ENCODE data around the gene HTR1B.

DNA sequence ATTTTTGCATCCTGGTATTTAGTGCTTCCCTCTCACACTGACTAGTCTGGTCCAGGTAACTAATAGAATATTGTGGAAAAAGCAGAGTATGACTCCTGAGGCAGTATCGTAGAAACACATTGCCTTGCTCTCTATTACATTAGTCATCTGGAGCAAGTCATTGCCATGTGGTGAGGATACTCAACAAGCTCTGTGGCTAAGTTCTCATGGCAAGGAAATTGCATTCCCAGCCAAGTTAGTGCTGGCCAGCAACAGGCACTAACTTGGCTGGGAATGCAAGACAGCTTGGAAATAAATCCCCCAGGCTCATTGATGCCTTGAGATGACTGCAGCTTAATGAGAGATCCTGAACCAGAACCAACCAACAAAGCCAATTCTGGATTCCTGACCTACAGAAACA is 39.7 kb upstream of the HTR1B start:
- TF ChIP-seq POLR2AphosphoS5 (IDR thresholded peaks at IDR 0.05): no peak
- TF ChIP-seq, protein P1, sequence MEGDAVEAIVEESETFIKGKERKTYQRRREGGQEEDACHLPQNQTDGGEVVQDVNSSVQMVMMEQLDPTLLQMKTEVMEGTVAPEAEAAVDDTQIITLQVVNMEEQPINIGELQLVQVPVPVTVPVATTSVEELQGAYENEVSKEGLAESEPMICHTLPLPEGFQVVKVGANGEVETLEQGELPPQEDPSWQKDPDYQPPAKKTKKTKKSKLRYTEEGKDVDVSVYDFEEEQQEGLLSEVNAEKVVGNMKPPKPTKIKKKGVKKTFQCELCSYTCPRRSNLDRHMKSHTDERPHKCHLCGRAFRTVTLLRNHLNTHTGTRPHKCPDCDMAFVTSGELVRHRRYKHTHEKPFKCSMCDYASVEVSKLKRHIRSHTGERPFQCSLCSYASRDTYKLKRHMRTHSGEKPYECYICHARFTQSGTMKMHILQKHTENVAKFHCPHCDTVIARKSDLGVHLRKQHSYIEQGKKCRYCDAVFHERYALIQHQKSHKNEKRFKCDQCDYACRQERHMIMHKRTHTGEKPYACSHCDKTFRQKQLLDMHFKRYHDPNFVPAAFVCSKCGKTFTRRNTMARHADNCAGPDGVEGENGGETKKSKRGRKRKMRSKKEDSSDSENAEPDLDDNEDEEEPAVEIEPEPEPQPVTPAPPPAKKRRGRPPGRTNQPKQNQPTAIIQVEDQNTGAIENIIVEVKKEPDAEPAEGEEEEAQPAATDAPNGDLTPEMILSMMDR (IDR thresholded peaks at IDR 0.05; ENCODE audit: poor library complexity, severe bottlenecking): no peak
- TF ChIP-seq EZH2 (IDR thresholded peaks at IDR 0.05; ENCODE audit: borderline replicate concordance, insufficient read depth, low read length, poor library complexity, severe bottlenecking): no peak
- TF ChIP-seq, protein P2, sequence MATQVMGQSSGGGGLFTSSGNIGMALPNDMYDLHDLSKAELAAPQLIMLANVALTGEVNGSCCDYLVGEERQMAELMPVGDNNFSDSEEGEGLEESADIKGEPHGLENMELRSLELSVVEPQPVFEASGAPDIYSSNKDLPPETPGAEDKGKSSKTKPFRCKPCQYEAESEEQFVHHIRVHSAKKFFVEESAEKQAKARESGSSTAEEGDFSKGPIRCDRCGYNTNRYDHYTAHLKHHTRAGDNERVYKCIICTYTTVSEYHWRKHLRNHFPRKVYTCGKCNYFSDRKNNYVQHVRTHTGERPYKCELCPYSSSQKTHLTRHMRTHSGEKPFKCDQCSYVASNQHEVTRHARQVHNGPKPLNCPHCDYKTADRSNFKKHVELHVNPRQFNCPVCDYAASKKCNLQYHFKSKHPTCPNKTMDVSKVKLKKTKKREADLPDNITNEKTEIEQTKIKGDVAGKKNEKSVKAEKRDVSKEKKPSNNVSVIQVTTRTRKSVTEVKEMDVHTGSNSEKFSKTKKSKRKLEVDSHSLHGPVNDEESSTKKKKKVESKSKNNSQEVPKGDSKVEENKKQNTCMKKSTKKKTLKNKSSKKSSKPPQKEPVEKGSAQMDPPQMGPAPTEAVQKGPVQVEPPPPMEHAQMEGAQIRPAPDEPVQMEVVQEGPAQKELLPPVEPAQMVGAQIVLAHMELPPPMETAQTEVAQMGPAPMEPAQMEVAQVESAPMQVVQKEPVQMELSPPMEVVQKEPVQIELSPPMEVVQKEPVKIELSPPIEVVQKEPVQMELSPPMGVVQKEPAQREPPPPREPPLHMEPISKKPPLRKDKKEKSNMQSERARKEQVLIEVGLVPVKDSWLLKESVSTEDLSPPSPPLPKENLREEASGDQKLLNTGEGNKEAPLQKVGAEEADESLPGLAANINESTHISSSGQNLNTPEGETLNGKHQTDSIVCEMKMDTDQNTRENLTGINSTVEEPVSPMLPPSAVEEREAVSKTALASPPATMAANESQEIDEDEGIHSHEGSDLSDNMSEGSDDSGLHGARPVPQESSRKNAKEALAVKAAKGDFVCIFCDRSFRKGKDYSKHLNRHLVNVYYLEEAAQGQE (IDR thresholded peaks at IDR 0.05; ENCODE audit: borderline replicate concordance): no peak
- TF ChIP-seq SMC3 (conservative IDR thresholded peaks at IDR 0.05; ENCODE audit: poor library complexity): no peak
- no peak for TF ChIP-seq TAF1 (IDR thresholded peaks at IDR 0.05; ENCODE audit: low read depth)
- no peak for TF ChIP-seq EP300 (conservative IDR thresholded peaks at IDR 0.05; ENCODE audit: poor library complexity, severe bottlenecking)
- no peak for TF ChIP-seq RAD21 (conservative IDR thresholded peaks at IDR 0.05)
- no peak for TF ChIP-seq MXI1 (conservative IDR thresholded peaks at IDR 0.05; ENCODE audit: poor library complexity, severe bottlenecking)
